CD1c-positive myeloid dendritic cell (primary cell): ENCODE measurements around the gene TPCN2.
A peak's percentile ranks its signal among the peaks of the same experiment; 100 is the strongest.

Source experiments
- DNase-seq: peaks from one replicate; pipeline ENCODE4 v3.0.0-alpha.2; 2016; ENCODE audit errors: extremely low spot score

TPCN2 gene

GRCh38 chr11:69039501-69039900, 9.2 kb upstream of the TPCN2 start:
- DNase-seq = no peak

- DNase-seq = no peak
Observed at GRCh38 chr11:69040051-69040450, 8.7 kb upstream of the TPCN2 start.

GRCh38 chr11:69040581-69041260, 8.0 kb upstream of the TPCN2 start:
- DNase-seq = peak; percentile 27

GRCh38 chr11:69041516-69041915, 7.2 kb upstream of the TPCN2 start:
- DNase-seq = no peak

GRCh38 chr11:69044111-69045013, 4.4 kb upstream of the TPCN2 start:
- peak; percentile 58 for DNase-seq

GRCh38 chr11:69048031-69048693, 570 bp upstream of the TPCN2 start:
- no peak for DNase-seq

GRCh38 chr11:69049490-69049867, 747 bp downstream of the TPCN2 start:
- DNase-seq = peak; percentile 80

GRCh38 chr11:69050592-69051380, 2.1 kb downstream of the TPCN2 start:
- DNase-seq = no peak

- DNase-seq = no peak
Observed at GRCh38 chr11:69051381-69052342, 2.9 kb downstream of the TPCN2 start.

- DNase-seq = no peak
Observed at GRCh38 chr11:69052343-69053168, 3.8 kb downstream of the TPCN2 start.

GRCh38 chr11:69053169-69053477, 4.4 kb downstream of the TPCN2 start:
- no peak for DNase-seq

- DNase-seq = no peak
Observed at GRCh38 chr11:69053546-69054396, 5.0 kb downstream of the TPCN2 start.

- DNase-seq = no peak
Observed at GRCh38 chr11:69054397-69055211, 5.9 kb downstream of the TPCN2 start.

GRCh38 chr11:69055212-69055586, 6.5 kb downstream of the TPCN2 start:
- DNase-seq = no peak

- DNase-seq = peak; percentile 92
Observed at GRCh38 chr11:69055598-69056516, 7.1 kb downstream of the TPCN2 start.

- DNase-seq = no peak
Observed at GRCh38 chr11:69057236-69057635, 8.5 kb downstream of the TPCN2 start.

- no peak for DNase-seq
Observed at GRCh38 chr11:69057801-69058200, 9.1 kb downstream of the TPCN2 start.
